ENCODE measurements around the gene GGACT.

Gene GGACT

GRCh38 chr13:100518394-100519062, 70.1 kb downstream of the GGACT start:
- Mint-ChIP-seq H3K4me3 (no peak overlapping the region), H3K27ac (peak overlapping the region in 2 of 3 experiments; percentile 48 to 53), H3K4me1 (peaks cover 35% of the 10 kb centered on the region), H3K27me3 (ENCODE audit: low read depth) (peaks cover 23% of the 10 kb centered on the region), H3K36me3 (ENCODE audit: low read depth) (peaks cover 2% of the 10 kb centered on the region), H3K9me3 (no peaks in the 10 kb centered on the region)
- TF ChIP-seq CTCF (IDR thresholded peaks at IDR 0.05; ENCODE audit: unreplicated experiment in 3 of 3) = no peak

- Mint-ChIP-seq H3K9me3 (no peaks in the 10 kb centered on the region), H3K4me3 (no peak overlapping the region), H3K4me1 (peaks cover 31% of the 10 kb centered on the region), H3K27me3 (ENCODE audit: low read depth) (peaks cover 26% of the 10 kb centered on the region), H3K27ac (peak overlapping the region in 1 of 3 experiments; percentile 48), H3K36me3 (ENCODE audit: low read depth) (no peaks in the 10 kb centered on the region)
- TF ChIP-seq CTCF (IDR thresholded peaks at IDR 0.05; ENCODE audit: unreplicated experiment in 3 of 3) = no peak
Observed at GRCh38 chr13:100517728-100518127, 70.9 kb downstream of the GGACT start.

- Mint-ChIP-seq H3K36me3 (ENCODE audit: low read depth) (no peaks in the 10 kb centered on the region), H3K4me3 (no peak overlapping the region), H3K27me3 (ENCODE audit: low read depth) (peaks cover 32% of the 10 kb centered on the region), H3K27ac (peak overlapping the region in 2 of 3 experiments; percentile 43 to 66), H3K4me1 (peaks cover 26% of the 10 kb centered on the region), H3K9me3 (no peaks in the 10 kb centered on the region)
- no peak for TF ChIP-seq CTCF (IDR thresholded peaks at IDR 0.05; ENCODE audit: unreplicated experiment in 3 of 3)
Observed at GRCh38 chr13:100517135-100517534, 71.5 kb downstream of the GGACT start.

- H3K4me1 Mint-ChIP-seq = peaks cover 22% of the 10 kb centered on the region
- H3K4me3 Mint-ChIP-seq = no peak overlapping the region
- H3K36me3 Mint-ChIP-seq (ENCODE audit: low read depth) = no peaks in the 10 kb centered on the region
- TF ChIP-seq CTCF (IDR thresholded peaks at IDR 0.05; ENCODE audit: unreplicated experiment in 3 of 3) = no peak
- no peaks in the 10 kb centered on the region for H3K9me3 Mint-ChIP-seq
- H3K27me3 Mint-ChIP-seq (ENCODE audit: low read depth) = peaks cover 41% of the 10 kb centered on the region
- no peak overlapping the region for H3K27ac Mint-ChIP-seq
Observed at GRCh38 chr13:100515410-100515800, 73.2 kb downstream of the GGACT start.

GRCh38 chr13:100514788-100515409, 73.7 kb downstream of the GGACT start:
- Mint-ChIP-seq H3K9me3 (no peaks in the 10 kb centered on the region), H3K4me1 (peaks cover 22% of the 10 kb centered on the region), H3K36me3 (ENCODE audit: low read depth) (no peaks in the 10 kb centered on the region), H3K27ac (peak overlapping the region in 1 of 3 experiments; percentile 9), H3K4me3 (no peak overlapping the region), H3K27me3 (ENCODE audit: low read depth) (peaks cover 44% of the 10 kb centered on the region)
- peak; percentile 95 to 98 (median 96) for TF ChIP-seq CTCF (IDR thresholded peaks at IDR 0.05; ENCODE audit: unreplicated experiment in 3 of 3)

Measured in nephron (organoid).